CD4-positive, alpha-beta T cell treated with Interleukin-6 for 4 hours (primary cell): ENCODE data around the gene PLAAT3.
A peak's percentile ranks its signal among the peaks of the same experiment; 100 is the strongest.
"Not testable (repeated sequence)": the region's sequence is repeated elsewhere in the genome, so short reads cannot be mapped to it uniquely, and the experiment has no call there.

Source experiments
- DNase-seq: peaks from one replicate; pipeline ENCODE4 v3.0.0-alpha.2; 2020; ENCODE audit warnings: mixed read lengths

Gene PLAAT3

GRCh38 chr11:63608353-63609345 lies 5.6 kb downstream of the PLAAT3 start:
- no peak for DNase-seq

DNA sequence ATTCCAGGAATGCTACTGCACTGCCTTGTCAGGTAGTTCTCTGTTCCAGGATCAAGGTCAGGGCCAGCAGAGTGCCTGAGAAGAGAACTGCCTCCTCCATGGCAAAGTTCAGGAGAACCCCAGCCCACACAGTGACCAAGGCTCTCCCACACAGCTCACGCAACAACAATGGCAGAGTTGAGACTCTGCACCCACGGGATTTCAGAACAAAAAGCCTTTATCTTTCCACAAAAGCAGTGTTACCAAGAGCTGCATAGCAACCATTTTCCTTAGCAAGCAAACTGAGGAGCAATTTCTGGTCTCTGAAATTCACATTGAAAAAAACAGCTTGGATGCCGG lies 11.1 kb downstream of the PLAAT3 start:
- no peak for DNase-seq

DNA sequence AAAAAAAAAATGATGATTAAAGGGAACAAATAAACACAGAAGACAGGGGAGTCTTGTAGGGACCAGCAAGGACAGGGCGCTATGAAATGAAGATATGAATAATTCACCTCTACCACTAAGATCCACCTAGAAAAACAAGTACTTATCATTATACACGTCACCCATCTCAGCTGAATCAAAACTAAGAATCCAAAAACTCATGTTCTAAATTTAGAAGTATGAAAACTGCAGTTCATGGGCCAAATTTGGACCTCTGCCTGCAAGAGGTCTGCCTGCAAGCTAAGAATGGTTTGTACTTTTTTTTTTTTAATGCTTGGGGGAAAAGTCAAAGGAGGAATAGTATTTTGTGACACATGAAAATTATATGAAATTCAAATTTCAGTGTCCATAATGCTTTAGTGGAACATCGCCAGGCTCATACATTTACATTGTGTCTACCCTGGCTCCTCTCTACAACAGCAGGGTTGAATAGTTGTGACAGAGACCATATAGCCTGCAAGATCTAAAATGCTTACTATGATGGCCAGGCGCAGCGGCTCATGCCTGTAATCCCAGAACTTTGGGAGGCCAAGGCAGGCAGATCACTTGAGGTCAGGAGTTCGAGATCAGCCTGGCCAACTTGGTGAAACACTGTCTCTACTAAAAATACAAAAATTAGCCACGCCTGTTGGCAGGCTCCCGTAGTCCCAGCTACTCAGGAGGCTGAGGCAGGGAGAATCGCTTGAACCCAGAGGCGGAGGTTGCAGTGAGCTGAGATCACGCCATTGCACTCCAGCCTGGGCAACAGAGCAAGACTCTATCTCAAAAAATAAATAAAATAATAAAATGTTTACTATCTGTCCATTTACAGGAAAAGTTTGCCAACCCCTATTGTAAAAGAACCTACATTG lies 11.7 kb downstream of the PLAAT3 start:
- DNase-seq = not testable (repeated sequence)

DNA sequence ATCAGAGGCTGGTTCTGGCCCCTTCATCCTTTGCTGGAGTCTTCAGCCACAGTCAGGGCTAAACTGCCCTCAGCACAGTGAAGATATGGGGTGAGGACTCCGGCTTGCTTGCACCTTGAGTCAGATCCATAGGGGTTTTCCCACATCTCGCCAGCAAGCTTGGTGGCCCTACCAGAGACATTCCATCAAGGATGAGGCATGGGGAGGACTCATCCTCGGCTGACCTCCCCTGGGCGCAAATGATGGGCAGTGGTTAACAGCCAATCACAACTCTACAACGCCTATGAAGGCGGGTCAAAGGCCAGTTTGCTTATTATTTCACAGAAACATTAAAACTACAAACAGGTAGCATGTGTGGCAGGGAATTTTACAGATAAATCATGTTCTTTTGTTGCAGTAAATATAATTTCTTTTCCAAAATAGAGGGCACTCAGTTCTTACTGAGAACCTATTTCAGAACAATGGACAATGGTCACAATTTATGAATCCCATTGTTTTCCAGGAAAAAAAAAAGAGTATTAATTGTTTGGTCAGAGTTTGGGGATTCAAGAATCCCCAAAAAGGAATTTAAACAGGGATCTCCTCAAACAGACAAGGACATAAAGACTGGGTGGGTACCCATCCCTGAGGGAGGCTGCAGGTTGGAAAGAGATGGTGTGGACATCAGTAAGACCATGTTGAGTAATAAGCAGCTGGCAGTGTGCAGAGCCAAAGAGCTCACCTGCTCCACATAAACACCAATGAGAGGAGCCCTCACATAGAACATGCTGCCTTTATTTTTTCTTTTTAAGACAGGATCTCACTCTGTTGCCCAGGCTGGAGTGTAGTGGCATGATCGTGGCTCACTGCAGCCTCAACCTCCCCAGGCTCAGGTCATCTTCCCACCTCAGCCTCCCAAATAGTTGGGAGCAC lies 14.8 kb downstream of the PLAAT3 start:
- DNase-seq = no peak

- no peak for DNase-seq
Observed at GRCh38 chr11:63598556-63598955, 15.7 kb downstream of the PLAAT3 start.

DNA sequence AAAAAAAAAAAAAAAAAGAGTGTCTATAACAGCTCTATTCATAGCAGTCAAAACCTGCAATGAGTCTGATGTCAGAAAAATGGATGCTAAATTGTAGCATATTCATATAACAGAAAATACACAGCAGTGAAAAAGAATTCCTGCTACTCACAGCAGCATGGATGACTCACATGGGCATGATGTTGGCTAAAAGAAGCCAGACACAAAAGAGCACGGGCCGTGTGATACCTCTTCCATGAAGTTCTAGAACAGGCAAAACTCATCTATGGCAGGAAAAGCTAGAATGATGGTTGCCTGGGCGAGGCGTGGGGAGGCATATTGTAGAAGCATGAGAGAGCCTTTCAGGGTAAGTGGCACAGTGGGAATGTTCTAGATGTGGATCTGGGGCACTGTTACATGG lies 18.9 kb downstream of the PLAAT3 start:
- no peak for DNase-seq

GRCh38 chr11:63592975-63593395 lies 21.2 kb downstream of the PLAAT3 start:
- DNase-seq = no peak

- no peak for DNase-seq
Observed at GRCh38 chr11:63590024-63590788, 24.0 kb downstream of the PLAAT3 start.

DNA sequence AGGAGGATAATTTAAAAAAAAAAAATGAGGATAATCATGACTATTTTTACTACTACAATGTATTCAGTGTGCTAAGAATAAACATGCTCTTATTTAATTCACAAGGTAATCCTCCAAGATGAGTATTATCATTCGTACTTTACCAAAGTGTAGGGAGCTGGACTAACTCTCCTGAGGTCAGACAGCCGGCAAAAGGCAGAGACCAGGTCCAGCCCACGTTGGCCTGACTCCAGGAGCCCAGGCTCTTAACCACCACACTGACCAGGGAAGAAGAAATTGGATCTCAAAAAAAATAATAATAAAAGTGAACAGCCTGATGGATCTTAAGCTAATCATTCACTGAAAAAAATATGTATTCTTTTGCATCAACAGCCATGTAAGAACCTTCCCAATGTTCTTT lies 25.2 kb downstream of the PLAAT3 start:
- no peak for DNase-seq

GRCh38 chr11:63586451-63587166 lies 27.6 kb downstream of the PLAAT3 start:
- DNase-seq = no peak

DNA sequence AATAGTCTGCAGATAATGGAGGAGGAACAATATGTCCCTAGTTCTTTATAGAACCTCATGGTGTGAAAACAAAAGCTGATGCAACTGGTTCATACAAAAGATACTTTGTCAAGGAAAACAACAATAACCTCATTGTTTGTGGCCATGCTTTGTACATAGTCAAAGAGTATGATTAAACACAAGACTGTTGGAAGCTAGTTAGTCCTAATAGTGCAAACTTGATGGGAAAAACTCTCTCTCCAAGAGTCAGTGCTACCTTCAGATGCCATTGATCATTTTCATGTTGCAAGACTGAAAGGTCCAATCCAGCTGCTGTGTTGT lies 30.9 kb downstream of the PLAAT3 start:
- DNase-seq = no peak

- not testable (repeated sequence) for DNase-seq
Observed at GRCh38 chr11:63581224-63581623, 33.0 kb downstream of the PLAAT3 start.

GRCh38 chr11:63578882-63579281 lies 35.4 kb downstream of the PLAAT3 start:
- DNase-seq = not testable (repeated sequence)

DNA sequence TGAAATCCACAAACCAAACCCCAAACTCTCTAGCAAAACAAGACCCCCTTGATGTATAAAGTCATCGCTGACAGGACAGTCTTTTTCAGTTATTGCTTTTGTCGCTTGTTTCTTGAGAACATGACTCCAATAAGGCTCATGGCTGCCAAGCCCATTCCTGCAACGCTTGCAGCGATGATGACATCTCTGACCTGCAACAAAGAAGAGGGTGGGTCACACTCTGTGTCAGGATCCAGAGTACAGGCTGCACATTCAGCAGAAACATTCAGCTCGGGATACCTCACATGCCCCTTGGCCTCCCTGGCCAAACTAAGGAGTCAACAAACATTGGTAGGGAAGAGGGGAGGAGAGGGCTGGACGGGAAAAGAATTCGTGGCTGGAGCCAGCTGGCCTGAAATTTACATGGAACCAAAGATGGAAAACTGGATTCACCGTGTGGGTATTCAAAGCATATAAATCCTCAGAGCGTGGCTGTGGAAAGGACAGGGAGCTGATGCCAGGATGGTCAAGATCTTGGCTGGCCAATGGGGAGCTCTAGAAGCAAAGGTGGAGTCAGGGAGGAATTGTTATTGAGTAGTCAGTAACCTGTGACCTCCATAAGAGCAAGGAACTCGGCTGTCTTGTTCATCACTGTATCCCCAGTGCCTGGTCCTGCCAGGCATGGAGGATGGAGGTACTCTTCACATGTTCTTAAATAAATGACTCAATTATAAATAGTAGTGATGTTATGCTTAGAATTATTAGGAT lies 39.2 kb downstream of the PLAAT3 start:
- no peak for DNase-seq

DNA sequence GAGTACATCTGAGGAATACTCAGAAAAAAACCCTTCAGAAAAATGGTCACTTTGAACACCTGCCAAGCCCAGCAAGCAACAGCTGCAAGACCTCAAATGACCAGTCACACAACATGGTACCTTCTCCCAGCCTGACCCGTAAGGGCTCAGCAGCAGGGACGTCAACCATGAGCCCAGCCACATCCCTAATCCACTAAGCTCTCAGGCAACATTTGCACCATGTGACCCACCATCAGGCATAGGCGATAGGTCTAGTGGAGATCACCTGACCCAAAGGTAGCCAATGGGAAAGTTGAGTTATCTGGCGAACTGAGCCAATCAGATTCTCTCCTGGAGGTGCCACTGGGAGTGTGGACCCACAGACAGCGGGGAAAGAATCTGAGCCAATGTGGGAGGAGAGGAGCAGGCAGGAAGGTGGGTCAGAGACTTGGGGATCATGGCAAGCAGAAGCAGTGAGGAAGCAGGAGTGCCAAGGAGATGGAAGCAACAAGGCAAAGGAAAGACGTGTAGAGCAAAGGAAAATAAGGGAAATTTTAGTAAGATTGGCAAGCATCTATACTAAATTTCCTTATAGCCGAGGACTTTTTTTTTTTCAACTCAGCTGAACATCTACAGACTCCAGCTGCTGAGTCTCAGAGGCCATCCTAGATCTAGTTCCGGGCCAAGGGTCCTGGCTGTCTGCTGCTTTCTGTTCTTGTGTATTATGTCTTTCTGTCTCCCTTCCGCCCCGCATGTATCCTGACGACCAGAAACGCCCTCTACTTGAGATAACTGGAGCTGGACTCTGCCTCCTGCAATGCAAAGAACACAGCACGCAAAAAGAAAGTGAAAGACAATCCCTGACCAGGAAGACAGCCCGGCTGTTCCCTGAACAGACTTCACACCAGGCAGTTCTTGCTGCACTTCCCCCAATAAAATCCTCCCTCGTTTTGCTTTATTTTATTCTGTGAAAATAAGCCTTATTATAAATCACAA lies 40.1 kb downstream of the PLAAT3 start:
- DNase-seq = peak; percentile 62

GRCh38 chr11:63572026-63572688 lies 42.1 kb downstream of the PLAAT3 start:
- DNase-seq = no peak

GRCh38 chr11:63569570-63569969 lies 44.7 kb downstream of the PLAAT3 start:
- no peak for DNase-seq

DNA sequence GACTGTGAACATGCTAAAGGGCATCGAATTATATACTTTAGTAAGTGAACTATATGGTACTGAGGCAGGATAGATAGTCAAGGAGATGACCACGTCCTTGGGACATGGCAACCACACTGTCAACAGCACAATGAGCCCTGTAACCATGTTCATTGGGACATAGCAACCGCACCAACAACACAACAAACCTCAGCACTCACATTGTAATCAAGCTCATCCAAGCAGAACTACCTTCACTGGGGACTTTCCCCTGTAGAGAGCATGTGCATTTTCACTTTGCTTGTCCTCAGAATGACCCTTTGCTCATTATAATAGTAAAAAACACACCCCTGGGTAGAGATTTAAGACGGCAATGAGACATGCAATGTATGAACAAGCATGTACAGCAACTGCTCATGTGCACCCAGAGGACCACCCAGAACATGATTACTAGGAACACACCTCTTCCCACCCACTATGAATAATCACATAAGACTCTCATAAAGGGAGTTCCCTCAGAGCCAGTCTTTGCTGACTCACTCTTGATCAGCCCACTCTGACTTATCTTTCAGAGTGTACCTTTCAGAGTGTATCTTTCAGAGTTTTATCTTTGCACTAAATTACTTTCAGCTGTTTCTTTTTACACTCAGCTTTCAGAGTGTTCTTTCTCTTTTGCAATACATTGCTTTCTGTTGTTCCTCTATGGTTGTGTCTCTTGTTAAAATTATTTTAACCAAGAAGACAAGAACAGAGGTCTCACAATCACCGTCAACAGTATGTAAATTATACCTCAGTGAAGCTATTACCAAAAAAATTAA lies 47.0 kb downstream of the PLAAT3 start:
- peak; percentile 53 for DNase-seq
